IMR-90 (cell line): Measurements from ENCODE around the gene TPGS2. TPM values are rescaled to one million over a fixed set of nuclear protein-coding genes. Genes with fewer than 3 reads are reported as not detected.

Experiments used
- ATAC-seq: fragments of 200-7000 bp; cut with Tn5 transposase; 2 replicates; pipeline ENCODE4 v1.9.1; 2020; ENCODE audit warnings: low read depth, mild to moderate bottlenecking, moderate library complexity
- BruUV-seq: library from RNA; stranded (reverse); fragments of 400-500 nt; replicated peaks from 2 replicates; lab custom pipeline; 2021; lab: Mats Ljungman, UMichigan
- CTCF ChIA-PET: fragments of 300-600 bp; formaldehyde crosslinking; extraction: SDS; loops from one replicate; lab custom pipeline; 2021; ENCODE audit warnings: antibody characterized with exemption; lab: Yijun Ruan, JAX
- POLR2A ChIA-PET: fragments of 300-600 bp; sonication (Branson Sonifier 250); formaldehyde crosslinking; loops from one replicate; lab custom pipeline; 2022; ENCODE audit warnings: antibody characterized with exemption; ENCODE audit not compliant: unreplicated experiment; lab: Charles Lee
- DNase-seq: peaks from one replicate; pipeline ENCODE4 v3.0.0; 2013
- H2AFZ ChIP-seq: replicated peaks from 2 replicates; pipeline ENCODE3; 2013; ENCODE audit warnings: low read length, mild to moderate bottlenecking; ENCODE audit not compliant: poor library complexity
- H2AK5ac ChIP-seq: 2 replicates; pipeline ENCODE4 v1.6.1; 2013; ENCODE audit warnings: low read depth, low read length, inconsistent platforms
- H2AK9ac ChIP-seq: replicated peaks from 2 replicates; pipeline ENCODE3; 2013; ENCODE audit warnings: mild to moderate bottlenecking, low read depth, low read length, moderate library complexity; ENCODE audit not compliant: poor library complexity
- H2BK120ac ChIP-seq: 2 replicates; pipeline ENCODE4 v1.6.1; 2013; ENCODE audit warnings: low read depth, low read length, inconsistent platforms
- H2BK15ac ChIP-seq: 3 replicates; pipeline ENCODE4 v1.6.1; 2013; ENCODE audit warnings: low read depth, low read length, inconsistent platforms
- H2BK20ac ChIP-seq: 2 replicates; pipeline ENCODE4 v1.6.1; 2013; ENCODE audit warnings: low read depth, mild to moderate bottlenecking, inconsistent platforms, low read length, moderate library complexity
- H2BK5ac ChIP-seq: 2 replicates; pipeline ENCODE4 v1.6.1; 2013; ENCODE audit warnings: mild to moderate bottlenecking, low read depth, low read length, inconsistent platforms; ENCODE audit not compliant: poor library complexity, severe bottlenecking
- H3K14ac ChIP-seq: replicated peaks from 2 replicates; pipeline ENCODE4 v1.6.1; 2013; ENCODE audit warnings: low read depth, low read length, inconsistent platforms
- H3K18ac ChIP-seq: 2 replicates; pipeline ENCODE4 v1.6.1; 2013; ENCODE audit warnings: low read depth, low read length, control low read depth
- H3K23ac ChIP-seq: 2 replicates; pipeline ENCODE4 v1.6.1; 2013; ENCODE audit warnings: low read depth, low read length, inconsistent platforms
- H3K27ac ChIP-seq: 2 replicates; pipeline ENCODE4 v1.5.1; 2013; ENCODE audit warnings: mild to moderate bottlenecking, control low read depth, low read length; ENCODE audit not compliant: insufficient read depth
- H3K27me3 ChIP-seq: 2 replicates; pipeline ENCODE4 v1.6.1; 2013; ENCODE audit warnings: low read length; ENCODE audit not compliant: control insufficient read depth, insufficient read depth
- H3K36me3 ChIP-seq: 2 replicates; pipeline ENCODE4 v1.6.1; 2013; ENCODE audit warnings: low read length, mixed read lengths; ENCODE audit not compliant: control insufficient read depth, insufficient read depth
- H3K4ac ChIP-seq: 2 replicates; pipeline ENCODE4 v1.6.1; 2013; ENCODE audit warnings: low read depth, low read length, inconsistent platforms
- H3K4me1 ChIP-seq: 2 replicates; pipeline ENCODE4 v1.6.1; 2013; ENCODE audit warnings: low read length, mixed read lengths; ENCODE audit not compliant: control insufficient read depth, insufficient read depth
- H3K4me2 ChIP-seq: 2 replicates; pipeline ENCODE4 v1.6.1; 2013; ENCODE audit warnings: low read depth, mild to moderate bottlenecking, control low read depth, low read length, moderate library complexity
- H3K4me3 ChIP-seq: 2 replicates; pipeline ENCODE4 v1.5.1; 2013; ENCODE audit warnings: low read depth, mild to moderate bottlenecking, control low read depth, low read length, moderate library complexity; ENCODE audit not compliant: insufficient read depth
- H3K56ac ChIP-seq: 2 replicates; pipeline ENCODE4 v1.6.1; 2013; ENCODE audit warnings: low read length, inconsistent platforms; ENCODE audit not compliant: insufficient read depth; ENCODE audit errors: extremely low read depth
- H3K79me1 ChIP-seq, 2 experiments: 2 replicates each; pipeline ENCODE4 v1.6.1; 2013; ENCODE audit warnings: low read length in 2 of 2, inconsistent platforms in 1 of 2, low read depth in 1 of 2
- H3K9ac ChIP-seq: 2 replicates; pipeline ENCODE4 v1.6.1; 2013; ENCODE audit warnings: low read depth, low read length, control low read depth
- H3K9me1 ChIP-seq: 2 replicates; pipeline ENCODE4 v1.6.1; 2013; ENCODE audit warnings: low read length, inconsistent platforms; ENCODE audit not compliant: insufficient read depth
- H3K9me3 ChIP-seq: 2 replicates; pipeline ENCODE4 v1.6.1; 2013; ENCODE audit warnings: low read length; ENCODE audit not compliant: control insufficient read depth, insufficient read depth
- H4K20me1 ChIP-seq: 2 replicates; pipeline ENCODE4 v1.6.1; 2013; ENCODE audit warnings: low read length, inconsistent platforms; ENCODE audit not compliant: insufficient read depth
- H4K5ac ChIP-seq: 2 replicates; pipeline ENCODE4 v1.6.1; 2013; ENCODE audit warnings: mild to moderate bottlenecking, low read depth, low read length, control low read depth
- H4K8ac ChIP-seq, 2 experiments: 2 replicates each; pipeline ENCODE4 v1.6.1; 2013; ENCODE audit warnings: low read depth in 2 of 2, low read length in 2 of 2, control low read depth in 1 of 2, inconsistent platforms in 1 of 2
- H4K91ac ChIP-seq: 2 replicates; pipeline ENCODE4 v1.6.1; 2013; ENCODE audit warnings: low read depth, low read length, inconsistent platforms; ENCODE audit not compliant: insufficient read depth
- CEBPB ChIP-seq: IDR thresholded peaks from 2 replicates; pipeline ENCODE4 v1.6.1; 2012; ENCODE audit warnings: low read depth, low read length, improper control_type of control experiment
- CHD1 ChIP-seq: IDR thresholded peaks from 2 replicates; pipeline ENCODE4 v1.6.1; 2012; ENCODE audit warnings: low read depth, low read length, improper control_type of control experiment
- ELK1 ChIP-seq: fragments of 150-350 bp; IDR thresholded peaks from 2 replicates; pipeline ENCODE4 v1.6.1; 2016; ENCODE audit warnings: low read depth, mild to moderate bottlenecking, low read length, moderate library complexity, borderline replicate concordance
- MAFK ChIP-seq: IDR thresholded peaks from 2 replicates; pipeline ENCODE4 v1.6.1; 2012; ENCODE audit warnings: low read depth, low read length, improper control_type of control experiment
- MAZ ChIP-seq: IDR thresholded peaks from 2 replicates; pipeline ENCODE4 v1.6.1; 2012; ENCODE audit warnings: low read depth, mild to moderate bottlenecking, low read length, improper control_type of control experiment, moderate library complexity, borderline replicate concordance
- MXI1 ChIP-seq: IDR thresholded peaks from 2 replicates; pipeline ENCODE4 v1.6.1; 2012; ENCODE audit warnings: low read depth, mild to moderate bottlenecking, low read length, moderate library complexity, borderline replicate concordance
- NFE2L2 ChIP-seq: fragments of 150-350 bp; IDR thresholded peaks from 2 replicates; pipeline ENCODE4 v1.6.1; 2016; ENCODE audit warnings: low read depth, mild to moderate bottlenecking, low read length
- POLR2A ChIP-seq: IDR thresholded peaks from 2 replicates; pipeline ENCODE4 v1.6.1; 2012; ENCODE audit warnings: mild to moderate bottlenecking, low read depth, low read length
- RAD21 ChIP-seq: IDR thresholded peaks from 2 replicates; pipeline ENCODE4 v1.6.1; 2012; ENCODE audit warnings: low read length, improper control_type of control experiment
- RCOR1 ChIP-seq: IDR thresholded peaks from 2 replicates; pipeline ENCODE4 v1.6.1; 2012; ENCODE audit warnings: mild to moderate bottlenecking, low read length, improper control_type of control experiment; ENCODE audit not compliant: insufficient replicate concordance
- RFX5 ChIP-seq: IDR thresholded peaks from 2 replicates; pipeline ENCODE4 v1.8.0; 2012; ENCODE audit warnings: low read depth, mild to moderate bottlenecking, low read length, moderate library complexity
- USF2 ChIP-seq: fragments of 150-350 bp; IDR thresholded peaks from 2 replicates; pipeline ENCODE4 v1.6.1; 2017; ENCODE audit warnings: mild to moderate bottlenecking, antibody characterized with exemption, low read length, low read depth
- dilution Hi-C: fragments of 300-500 bp; cut with HindIII; formaldehyde crosslinking; loops from one replicate; pipeline ENCODE4 v1.14.3; 2018; ENCODE audit warnings: low sequenced_read_pairs; ENCODE audit not compliant: unreplicated experiment
- in situ Hi-C: fragments of 300-500 bp; cut with MboI; formaldehyde crosslinking; loops from 3 replicates; pipeline ENCODE4 v1.14.3; 2019; ENCODE audit warnings: low sequenced_read_pairs, inconsistent platforms, mixed read lengths
- intact Hi-C: fragments of 100-400 bp; cut with micrococcal nuclease; formaldehyde crosslinking; loops from 2 replicates; pipeline ENCODE4 v1.10.0; 2022
- polyA plus RNA-seq, 3 experiments: library from polyadenylated mRNA; depleted of rRNA; stranded (reverse); fragments of >200 nt; gene quantifications; 2 replicates each; pipeline ENCODE4 v1.2.3, GENCODE V29; 2012; ENCODE audit warnings: low replicate concordance in 1 of 3
- total RNA-seq: library from RNA; depleted of rRNA; stranded (reverse); fragments of >200 nt; gene quantifications from 2 replicates; pipeline ENCODE4 v1.2.3, GENCODE V29; 2012

Gene TPGS2
- total and polyA plus RNA-seq, 2 of the 4 experiments (the other 2 are of a cell fraction), result 201 to 294 TPM

- CTCF ChIA-PET, result interaction anchor here (0.9 kb wide), 1 partner anchor 11 kb away, joined by 4 read pairs; no protein-coding TSS in a partner anchor
- H3K9me3 ChIP-seq, result no peaks in the 10 kb centered on the region
- in situ Hi-C loops (no loop called here), intact Hi-C loops (no loop called here), dilution Hi-C loops (no loop called here)
- H4K5ac ChIP-seq, result no peak overlapping the region
- no TSS peak for BruUV-seq
- peaks cover 19 to 28% of the 10 kb centered on the region in 2 experiments for H3K79me1 ChIP-seq
- H4K91ac ChIP-seq, result no peak overlapping the region
- H2BK15ac ChIP-seq, result no peak overlapping the region
- no peak overlapping the region for H3K9ac ChIP-seq
- TF ChIP-seq NFE2L2 (no peak), MAFK (no peak), ELK1 (no peak), RCOR1 (no peak), USF2 (no peak), MAZ (no peak), RAD21 (no peak), RFX5 (no peak), MXI1 (no peak), POLR2A (no peak), CHD1 (no peak), CEBPB (no peak)
- no peak for ATAC-seq
- no peaks in the 10 kb centered on the region for H3K27me3 ChIP-seq
- H2BK5ac ChIP-seq, result no peak overlapping the region
- peaks cover 2% of the 10 kb centered on the region; the same call in 1 of the 2 replicates for H3K4me1 ChIP-seq
- H3K4ac ChIP-seq, result no peak overlapping the region
- H4K8ac ChIP-seq, result no peak overlapping the region
- H2AK5ac ChIP-seq, result no peak overlapping the region
- no peaks in the 10 kb centered on the region for H4K20me1 ChIP-seq
- POLR2A ChIA-PET, result no interaction called here
- no peak for DNase-seq
- no peak overlapping the region for H2AK9ac ChIP-seq
- no peak overlapping the region for H3K27ac ChIP-seq
- H2BK120ac ChIP-seq, result no peak overlapping the region
- no peak overlapping the region for H2AFZ ChIP-seq
- peaks cover 16% of the 10 kb centered on the region for H3K36me3 ChIP-seq
- no peak overlapping the region for H3K4me2 ChIP-seq
- H3K4me3 ChIP-seq, result no peak overlapping the region
- H3K23ac ChIP-seq, result no peak overlapping the region
- no peak overlapping the region for H3K56ac ChIP-seq
- no peaks in the 10 kb centered on the region for H3K9me1 ChIP-seq
- no peak overlapping the region for H3K18ac ChIP-seq
- no peak overlapping the region for H2BK20ac ChIP-seq
- H3K14ac ChIP-seq, result no peak overlapping the region
Observed at GRCh38 chr18:36819621-36820020, 9.2 kb downstream of the TPGS2 start.
